ENCODE results near the gene IRGC.

The IRGC gene

DNA sequence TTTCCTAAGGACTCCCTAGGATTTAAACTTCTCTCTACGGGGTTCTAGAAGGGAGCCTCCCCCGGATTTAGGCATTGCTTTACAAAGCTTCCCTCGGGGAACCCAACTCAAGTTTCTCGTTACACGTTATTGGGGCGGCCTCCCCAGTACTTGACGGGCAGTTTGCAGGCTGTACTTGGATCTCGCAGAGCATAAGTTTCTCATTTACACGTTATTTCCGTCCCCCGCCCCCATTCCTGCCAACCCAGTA lies 38.3 kb downstream of the IRGC start (continued):
- TF ChIP-seq RBAK (tag by site-specific recombination; IDR thresholded peaks at IDR 0.05) (no peak), KLF9 (tag by site-specific recombination; IDR thresholded peaks at IDR 0.05; ENCODE audit: low read depth) (no peak), ZNF335 (tag by site-specific recombination; conservative IDR thresholded peaks at IDR 0.05) (no peak), SP3 (tag by site-specific recombination; IDR thresholded peaks at IDR 0.05) (no peak), REPIN1 (tag by site-specific recombination; IDR thresholded peaks at IDR 0.05; ENCODE audit: low read depth) (no peak), ZNF391 (tag by site-specific recombination; IDR thresholded peaks at IDR 0.05; ENCODE audit: borderline replicate concordance, low read depth) (no peak), ZBTB20 (tag by site-specific recombination; IDR thresholded peaks at IDR 0.05) (no peak; the same call in 1 of the 2 replicates), ZNF423 (tag by site-specific recombination; IDR thresholded peaks at IDR 0.05) (0 out of 2 replicates have a peak, but pooled peaks have one; percentile 14), ZNF549 (tag by site-specific recombination; IDR thresholded peaks at IDR 0.05) (no peak), GLIS1 (tag by site-specific recombination; IDR thresholded peaks at IDR 0.05) (no peak), SP7 (tag by site-specific recombination; IDR thresholded peaks at IDR 0.05) (no peak), SETDB1 (IDR thresholded peaks at IDR 0.05; ENCODE audit: insufficient read length, low read length) (no peak), ZNF311 (tag by site-specific recombination; IDR thresholded peaks at IDR 0.05; ENCODE audit: borderline replicate concordance) (no peak), ZNF138 (tag by site-specific recombination; IDR thresholded peaks at IDR 0.05; ENCODE audit: borderline replicate concordance) (no peak), FEZF1 (tag by site-specific recombination; IDR thresholded peaks at IDR 0.05) (no peak), ZSCAN16 (tag by site-specific recombination; IDR thresholded peaks at IDR 0.05) (no peak), ZNF560 (tag by site-specific recombination; IDR thresholded peaks at IDR 0.05; ENCODE audit: borderline replicate concordance) (no peak), ZBTB7A (tag by site-specific recombination; IDR thresholded peaks at IDR 0.05; ENCODE audit: low read depth) (no peak)
- TF ChIP-seq, protein P1, sequence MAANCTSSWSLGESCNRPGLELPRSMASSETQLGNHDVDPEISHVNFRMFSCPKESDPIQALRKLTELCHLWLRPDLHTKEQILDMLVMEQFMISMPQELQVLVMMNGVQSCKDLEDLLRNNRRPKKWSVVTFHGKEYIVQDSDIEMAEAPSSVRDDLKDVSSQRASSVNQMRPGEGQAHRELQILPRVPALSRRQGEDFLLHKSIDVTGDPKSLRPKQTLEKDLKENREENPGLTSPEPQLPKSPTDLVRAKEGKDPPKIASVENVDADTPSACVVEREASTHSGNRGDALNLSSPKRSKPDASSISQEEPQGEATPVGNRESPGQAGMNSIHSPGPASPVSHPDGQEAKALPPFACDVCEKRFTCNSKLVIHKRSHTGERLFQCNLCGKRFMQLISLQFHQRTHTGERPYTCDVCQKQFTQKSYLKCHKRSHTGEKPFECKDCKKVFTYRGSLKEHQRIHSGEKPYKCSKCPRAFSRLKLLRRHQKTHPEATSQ (tag by site-specific recombination; IDR thresholded peaks at IDR 0.05), result no peak
- TF ChIP-seq, protein P2, sequence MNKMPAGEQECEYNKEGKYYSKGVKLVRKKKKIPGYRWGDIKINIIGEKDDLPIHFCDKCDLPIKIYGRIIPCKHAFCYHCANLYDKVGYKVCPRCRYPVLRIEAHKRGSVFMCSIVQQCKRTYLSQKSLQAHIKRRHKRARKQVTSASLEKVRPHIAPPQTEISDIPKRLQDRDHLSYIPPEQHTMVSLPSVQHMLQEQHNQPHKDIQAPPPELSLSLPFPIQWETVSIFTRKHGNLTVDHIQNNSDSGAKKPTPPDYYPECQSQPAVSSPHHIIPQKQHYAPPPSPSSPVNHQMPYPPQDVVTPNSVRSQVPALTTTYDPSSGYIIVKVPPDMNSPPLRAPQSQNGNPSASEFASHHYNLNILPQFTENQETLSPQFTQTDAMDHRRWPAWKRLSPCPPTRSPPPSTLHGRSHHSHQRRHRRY (tag by site-specific recombination; IDR thresholded peaks at IDR 0.05), result no peak

- Histone ChIP-seq H3K9me3 (ENCODE audit: control insufficient read depth, insufficient read depth, low read depth, low read length) (no peaks in the 10 kb centered on the region), H3K4me3 (ENCODE audit: low read depth, low read length) (peak within 1 kb of the TSS; percentile 60), H3K36me3 (ENCODE audit: control insufficient read depth in 2 of 2, insufficient read depth in 1 of 2, low read length in 2 of 2) (peaks cover 27 to 37% of the 10 kb centered on the region in 2 experiments), H3K27ac (ENCODE audit: extremely low read depth, low read depth, low read length) (peak within 1 kb of the TSS; percentile 100), H3K4me1 (ENCODE audit: control insufficient read depth, insufficient read depth, low read length) (peaks cover 32% of the 10 kb centered on the region)
- POLR2A ChIA-PET, result interaction anchor here (0.6 to 4.4 kb wide), 25 partner anchors 9 to 292 kb away, joined by 3 to 63 read pairs (median 5); partner anchors contain the start of genes IRGQ, PLAUR, XRCC1 and ZNF45
- CTCF ChIA-PET, result interaction anchor here (0.6 to 9.0 kb wide), 10 partner anchors 8 to 828 kb away, joined by 3 to 151 read pairs (median 6); no protein-coding TSS in a partner anchor
- peak; percentile 85; the same call in 1 of the 2 replicates for TF ChIP-seq ZNF639 (tag by site-specific recombination; IDR thresholded peaks at IDR 0.05)
- TF ChIP-seq, protein P3, sequence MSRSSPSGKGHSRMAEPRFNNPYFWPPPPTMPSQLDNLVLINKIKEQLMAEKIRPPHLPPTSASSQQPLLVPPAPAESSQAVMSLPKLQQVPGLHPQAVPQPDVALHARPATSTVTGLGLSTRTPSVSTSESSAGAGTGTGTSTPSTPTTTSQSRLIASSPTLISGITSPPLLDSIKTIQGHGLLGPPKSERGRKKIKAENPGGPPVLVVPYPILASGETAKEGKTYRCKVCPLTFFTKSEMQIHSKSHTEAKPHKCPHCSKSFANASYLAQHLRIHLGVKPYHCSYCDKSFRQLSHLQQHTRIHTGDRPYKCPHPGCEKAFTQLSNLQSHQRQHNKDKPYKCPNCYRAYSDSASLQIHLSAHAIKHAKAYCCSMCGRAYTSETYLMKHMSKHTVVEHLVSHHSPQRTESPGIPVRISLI (tag by site-specific recombination; IDR thresholded peaks at IDR 0.05), result no peak
- TF ChIP-seq, protein P4, sequence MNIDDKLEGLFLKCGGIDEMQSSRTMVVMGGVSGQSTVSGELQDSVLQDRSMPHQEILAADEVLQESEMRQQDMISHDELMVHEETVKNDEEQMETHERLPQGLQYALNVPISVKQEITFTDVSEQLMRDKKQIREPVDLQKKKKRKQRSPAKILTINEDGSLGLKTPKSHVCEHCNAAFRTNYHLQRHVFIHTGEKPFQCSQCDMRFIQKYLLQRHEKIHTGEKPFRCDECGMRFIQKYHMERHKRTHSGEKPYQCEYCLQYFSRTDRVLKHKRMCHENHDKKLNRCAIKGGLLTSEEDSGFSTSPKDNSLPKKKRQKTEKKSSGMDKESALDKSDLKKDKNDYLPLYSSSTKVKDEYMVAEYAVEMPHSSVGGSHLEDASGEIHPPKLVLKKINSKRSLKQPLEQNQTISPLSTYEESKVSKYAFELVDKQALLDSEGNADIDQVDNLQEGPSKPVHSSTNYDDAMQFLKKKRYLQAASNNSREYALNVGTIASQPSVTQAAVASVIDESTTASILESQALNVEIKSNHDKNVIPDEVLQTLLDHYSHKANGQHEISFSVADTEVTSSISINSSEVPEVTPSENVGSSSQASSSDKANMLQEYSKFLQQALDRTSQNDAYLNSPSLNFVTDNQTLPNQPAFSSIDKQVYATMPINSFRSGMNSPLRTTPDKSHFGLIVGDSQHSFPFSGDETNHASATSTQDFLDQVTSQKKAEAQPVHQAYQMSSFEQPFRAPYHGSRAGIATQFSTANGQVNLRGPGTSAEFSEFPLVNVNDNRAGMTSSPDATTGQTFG (tag by site-specific recombination; IDR thresholded peaks at IDR 0.05; ENCODE audit: borderline replicate concordance), result no peak
- TF ChIP-seq, protein P5, sequence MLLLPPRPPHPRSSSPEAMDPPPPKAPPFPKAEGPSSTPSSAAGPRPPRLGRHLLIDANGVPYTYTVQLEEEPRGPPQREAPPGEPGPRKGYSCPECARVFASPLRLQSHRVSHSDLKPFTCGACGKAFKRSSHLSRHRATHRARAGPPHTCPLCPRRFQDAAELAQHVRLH (tag by site-specific recombination; IDR thresholded peaks at IDR 0.05), result peak; percentile 7; the same call in 1 of the 2 replicates
- TF ChIP-seq, protein P6, sequence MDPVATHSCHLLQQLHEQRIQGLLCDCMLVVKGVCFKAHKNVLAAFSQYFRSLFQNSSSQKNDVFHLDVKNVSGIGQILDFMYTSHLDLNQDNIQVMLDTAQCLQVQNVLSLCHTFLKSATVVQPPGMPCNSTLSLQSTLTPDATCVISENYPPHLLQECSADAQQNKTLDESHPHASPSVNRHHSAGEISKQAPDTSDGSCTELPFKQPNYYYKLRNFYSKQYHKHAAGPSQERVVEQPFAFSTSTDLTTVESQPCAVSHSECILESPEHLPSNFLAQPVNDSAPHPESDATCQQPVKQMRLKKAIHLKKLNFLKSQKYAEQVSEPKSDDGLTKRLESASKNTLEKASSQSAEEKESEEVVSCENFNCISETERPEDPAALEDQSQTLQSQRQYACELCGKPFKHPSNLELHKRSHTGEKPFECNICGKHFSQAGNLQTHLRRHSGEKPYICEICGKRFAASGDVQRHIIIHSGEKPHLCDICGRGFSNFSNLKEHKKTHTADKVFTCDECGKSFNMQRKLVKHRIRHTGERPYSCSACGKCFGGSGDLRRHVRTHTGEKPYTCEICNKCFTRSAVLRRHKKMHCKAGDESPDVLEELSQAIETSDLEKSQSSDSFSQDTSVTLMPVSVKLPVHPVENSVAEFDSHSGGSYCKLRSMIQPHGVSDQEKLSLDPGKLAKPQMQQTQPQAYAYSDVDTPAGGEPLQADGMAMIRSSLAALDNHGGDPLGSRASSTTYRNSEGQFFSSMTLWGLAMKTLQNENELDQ (tag by site-specific recombination; IDR thresholded peaks at IDR 0.05; ENCODE audit: low read depth), result no peak
- TF ChIP-seq ZNF843 (tag by site-specific recombination; IDR thresholded peaks at IDR 0.05), result peak; percentile 83
- TF ChIP-seq ZNF473 (tag by site-specific recombination; IDR thresholded peaks at IDR 0.05), result no peak
These were observed 38.8 kb downstream of the IRGC start, which contains the start of gene SMG9 for GRCh38 chr19:43754503-43755255. SMG9 (minus strand) TSS chr19:43754962; CDS start chr19:43750741, 4,221 bp downstream.
